ENCODE data around the gene ARID1B. TPM values are rescaled to one million over a fixed set of nuclear protein-coding genes. Genes with fewer than 3 reads are reported as not detected.

ARID1B gene
- total RNA-seq, 1 donor from 2014 or later = 101 TPM

DNA sequence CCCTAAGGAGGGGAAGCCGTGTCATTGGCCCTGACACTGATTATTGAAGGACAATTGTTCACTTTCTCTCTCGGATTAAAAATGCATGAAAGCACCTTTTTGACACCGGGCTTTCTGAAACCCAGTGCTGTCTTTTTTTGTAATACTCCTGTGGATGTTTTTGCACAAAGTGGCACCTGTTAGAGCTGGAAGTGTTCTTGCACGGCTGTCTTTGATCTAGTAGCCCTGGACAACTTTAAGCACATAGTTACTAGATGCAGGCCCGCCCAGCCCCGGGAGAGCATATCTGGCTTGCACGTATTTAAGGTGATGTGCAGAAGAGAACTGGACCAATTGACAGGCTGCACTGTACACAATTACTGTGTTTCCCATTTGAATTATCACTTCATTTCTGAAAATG is 72.6 kb downstream of the ARID1B start:
- Mint-ChIP-seq H3K27ac (ENCODE audit: unreplicated experiment) (no peak overlapping the region), H3K9me3 (no peaks in the 10 kb centered on the region), H3K4me3 (no peak overlapping the region), H3K4me1 (peaks cover 67% of the 10 kb centered on the region), H3K27me3 (ENCODE audit: low read depth) (no peaks in the 10 kb centered on the region), H3K36me3 (ENCODE audit: low read depth) (peaks cover 3% of the 10 kb centered on the region)
- no peak for DNase-seq (ENCODE audit: low read depth, low spot score)
- TF ChIP-seq, protein P1, sequence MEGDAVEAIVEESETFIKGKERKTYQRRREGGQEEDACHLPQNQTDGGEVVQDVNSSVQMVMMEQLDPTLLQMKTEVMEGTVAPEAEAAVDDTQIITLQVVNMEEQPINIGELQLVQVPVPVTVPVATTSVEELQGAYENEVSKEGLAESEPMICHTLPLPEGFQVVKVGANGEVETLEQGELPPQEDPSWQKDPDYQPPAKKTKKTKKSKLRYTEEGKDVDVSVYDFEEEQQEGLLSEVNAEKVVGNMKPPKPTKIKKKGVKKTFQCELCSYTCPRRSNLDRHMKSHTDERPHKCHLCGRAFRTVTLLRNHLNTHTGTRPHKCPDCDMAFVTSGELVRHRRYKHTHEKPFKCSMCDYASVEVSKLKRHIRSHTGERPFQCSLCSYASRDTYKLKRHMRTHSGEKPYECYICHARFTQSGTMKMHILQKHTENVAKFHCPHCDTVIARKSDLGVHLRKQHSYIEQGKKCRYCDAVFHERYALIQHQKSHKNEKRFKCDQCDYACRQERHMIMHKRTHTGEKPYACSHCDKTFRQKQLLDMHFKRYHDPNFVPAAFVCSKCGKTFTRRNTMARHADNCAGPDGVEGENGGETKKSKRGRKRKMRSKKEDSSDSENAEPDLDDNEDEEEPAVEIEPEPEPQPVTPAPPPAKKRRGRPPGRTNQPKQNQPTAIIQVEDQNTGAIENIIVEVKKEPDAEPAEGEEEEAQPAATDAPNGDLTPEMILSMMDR (conservative IDR thresholded peaks at IDR 0.05) = no peak

DNA sequence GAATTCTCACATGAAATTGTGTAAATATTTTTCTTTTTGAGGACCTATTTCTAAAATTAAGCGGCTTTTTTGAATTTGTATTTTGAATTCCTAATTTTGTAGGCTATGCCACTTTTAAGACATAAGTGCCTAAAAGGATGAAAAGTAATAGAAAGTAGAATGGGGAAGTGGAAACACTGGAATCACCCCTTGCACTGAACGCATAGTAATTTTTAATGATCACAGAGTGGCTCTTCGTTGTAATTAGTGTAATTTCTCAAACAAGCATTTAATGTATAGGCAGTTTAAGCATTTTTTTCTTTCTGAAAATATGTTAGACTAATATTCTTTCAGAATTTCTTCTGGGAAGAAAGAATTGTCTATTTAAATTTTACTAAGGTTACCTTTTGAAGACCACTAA is 73.2 kb downstream of the ARID1B start:
- Mint-ChIP-seq H3K4me1 (peaks cover 64% of the 10 kb centered on the region), H3K27ac (ENCODE audit: unreplicated experiment) (no peak overlapping the region), H3K9me3 (no peaks in the 10 kb centered on the region), H3K36me3 (ENCODE audit: low read depth) (peaks cover 3% of the 10 kb centered on the region), H3K27me3 (ENCODE audit: low read depth) (no peaks in the 10 kb centered on the region), H3K4me3 (no peak overlapping the region)
- no peak for DNase-seq (ENCODE audit: low read depth, low spot score)
- TF ChIP-seq, protein P1 (conservative IDR thresholded peaks at IDR 0.05) = no peak

DNA sequence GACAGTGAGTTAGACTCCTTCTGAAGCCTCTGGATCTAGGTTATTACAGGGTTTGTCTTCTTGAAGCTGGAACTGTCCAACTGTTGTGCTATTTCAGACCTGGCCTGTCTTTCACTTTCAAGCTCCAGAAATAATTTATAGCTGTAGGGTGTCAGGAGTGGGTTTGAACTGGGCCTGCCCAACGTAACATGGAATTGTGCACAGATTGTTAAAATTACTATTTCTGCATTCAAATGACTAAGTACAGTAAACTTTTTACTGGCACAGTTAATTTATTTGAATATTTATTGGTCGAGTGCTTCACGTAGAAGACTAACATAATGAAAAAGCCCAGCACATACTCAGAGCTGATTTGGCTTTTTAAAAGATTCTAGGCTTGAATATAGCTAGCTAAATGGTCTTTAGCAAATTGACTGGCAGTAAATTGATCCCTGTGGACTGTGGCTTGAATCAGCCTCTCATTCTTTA is 74.3 kb downstream of the ARID1B start:
- Mint-ChIP-seq H3K4me1 (peaks cover 68% of the 10 kb centered on the region), H3K27me3 (ENCODE audit: low read depth) (no peaks in the 10 kb centered on the region), H3K27ac (ENCODE audit: unreplicated experiment) (no peak overlapping the region), H3K9me3 (no peaks in the 10 kb centered on the region), H3K36me3 (ENCODE audit: low read depth) (peaks cover 3% of the 10 kb centered on the region), H3K4me3 (no peak overlapping the region)
- TF ChIP-seq, protein P1 (conservative IDR thresholded peaks at IDR 0.05) = no peak
- no peak for DNase-seq (ENCODE audit: low read depth, low spot score)

DNA sequence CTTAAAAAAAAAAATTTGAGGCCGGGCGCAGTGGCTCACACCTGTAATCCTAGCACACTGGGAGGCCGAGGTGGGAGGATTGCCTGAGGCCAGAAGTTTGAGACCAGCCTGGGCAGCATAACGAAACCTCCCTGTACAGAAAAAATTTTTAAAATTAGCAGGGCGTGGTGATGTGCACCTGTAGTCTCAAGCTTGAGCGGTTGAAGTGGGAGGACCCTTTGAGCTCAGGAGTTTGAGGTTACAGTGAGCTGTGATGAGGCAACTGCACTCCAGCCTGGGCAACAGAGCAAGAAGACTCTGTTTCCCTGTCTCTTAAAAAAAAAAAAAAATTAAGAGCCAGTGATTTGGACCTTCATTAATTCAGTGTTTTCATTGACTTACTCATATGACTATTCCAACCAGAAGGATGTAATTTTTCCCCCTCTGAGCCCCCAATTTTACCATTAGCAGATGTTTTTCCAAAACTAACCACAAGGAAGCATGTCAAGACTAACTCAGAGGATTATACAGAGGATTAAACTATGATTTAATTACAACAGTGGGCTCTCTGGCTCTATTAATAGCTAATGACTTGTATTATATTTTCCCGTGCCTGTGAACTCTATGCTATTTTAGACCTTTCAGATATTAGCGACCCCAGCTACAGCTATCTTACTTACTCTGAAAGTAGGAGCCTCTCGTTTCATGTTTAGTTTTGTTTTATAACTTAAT is 75.1 kb downstream of the ARID1B start:
- H3K27ac Mint-ChIP-seq (ENCODE audit: unreplicated experiment) = no peak overlapping the region
- H3K4me3 Mint-ChIP-seq = no peak overlapping the region
- H3K36me3 Mint-ChIP-seq (ENCODE audit: low read depth) = no peaks in the 10 kb centered on the region
- peaks cover 69% of the 10 kb centered on the region for H3K4me1 Mint-ChIP-seq
- H3K9me3 Mint-ChIP-seq = no peaks in the 10 kb centered on the region
- DNase-seq (ENCODE audit: low read depth, low spot score) = no peak
- no peaks in the 10 kb centered on the region for H3K27me3 Mint-ChIP-seq (ENCODE audit: low read depth)
- TF ChIP-seq, protein P1 (conservative IDR thresholded peaks at IDR 0.05) = no peak

DNA sequence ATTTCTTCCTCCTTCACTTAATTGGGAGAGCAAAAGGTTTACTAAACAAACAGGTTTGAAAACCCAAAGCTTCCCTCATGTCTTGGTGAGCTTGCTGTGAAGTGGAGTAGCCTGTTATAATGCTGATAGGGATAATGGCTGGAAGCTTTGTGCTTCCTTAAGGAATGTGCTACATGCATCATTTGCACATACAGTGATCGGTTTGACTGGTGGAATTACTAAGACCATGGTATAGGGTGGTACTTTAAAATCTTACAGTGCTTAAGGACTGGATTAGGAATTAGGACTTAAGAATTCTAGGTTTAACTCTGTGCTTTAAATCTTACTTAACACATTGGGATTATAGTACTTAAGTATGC is 75.7 kb downstream of the ARID1B start:
- Mint-ChIP-seq H3K9me3 (no peaks in the 10 kb centered on the region), H3K27me3 (ENCODE audit: low read depth) (no peaks in the 10 kb centered on the region), H3K36me3 (ENCODE audit: low read depth) (peaks cover 2% of the 10 kb centered on the region), H3K4me3 (no peak overlapping the region), H3K27ac (ENCODE audit: unreplicated experiment) (no peak overlapping the region), H3K4me1 (peaks cover 66% of the 10 kb centered on the region)
- no peak for DNase-seq (ENCODE audit: low read depth, low spot score)
- TF ChIP-seq, protein P1 (conservative IDR thresholded peaks at IDR 0.05) = no peak

Data from neural crest cell (in vitro differentiated cells).